ENCODE measurements around the gene SFXN1. TPM values are rescaled to one million over a fixed set of nuclear protein-coding genes. Genes with fewer than 3 reads are reported as not detected.

Gene SFXN1
- total RNA-seq, 1 donor from 2014 or later = 49.9 TPM

- TF ChIP-seq, protein P1, sequence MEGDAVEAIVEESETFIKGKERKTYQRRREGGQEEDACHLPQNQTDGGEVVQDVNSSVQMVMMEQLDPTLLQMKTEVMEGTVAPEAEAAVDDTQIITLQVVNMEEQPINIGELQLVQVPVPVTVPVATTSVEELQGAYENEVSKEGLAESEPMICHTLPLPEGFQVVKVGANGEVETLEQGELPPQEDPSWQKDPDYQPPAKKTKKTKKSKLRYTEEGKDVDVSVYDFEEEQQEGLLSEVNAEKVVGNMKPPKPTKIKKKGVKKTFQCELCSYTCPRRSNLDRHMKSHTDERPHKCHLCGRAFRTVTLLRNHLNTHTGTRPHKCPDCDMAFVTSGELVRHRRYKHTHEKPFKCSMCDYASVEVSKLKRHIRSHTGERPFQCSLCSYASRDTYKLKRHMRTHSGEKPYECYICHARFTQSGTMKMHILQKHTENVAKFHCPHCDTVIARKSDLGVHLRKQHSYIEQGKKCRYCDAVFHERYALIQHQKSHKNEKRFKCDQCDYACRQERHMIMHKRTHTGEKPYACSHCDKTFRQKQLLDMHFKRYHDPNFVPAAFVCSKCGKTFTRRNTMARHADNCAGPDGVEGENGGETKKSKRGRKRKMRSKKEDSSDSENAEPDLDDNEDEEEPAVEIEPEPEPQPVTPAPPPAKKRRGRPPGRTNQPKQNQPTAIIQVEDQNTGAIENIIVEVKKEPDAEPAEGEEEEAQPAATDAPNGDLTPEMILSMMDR (conservative IDR thresholded peaks at IDR 0.05; ENCODE audit: low read depth, low read length) = no peak
- no peak for DNase-seq (ENCODE audit: low read depth)
- no peak overlapping the region for H3K4me3 ChIP-seq (ENCODE audit: low read depth, low read length)
Observed at GRCh38 chr5:175516933-175517823, 38.8 kb downstream of the SFXN1 start.

GRCh38 chr5:175517824-175518450, 39.6 kb downstream of the SFXN1 start:
- DNase-seq (ENCODE audit: low read depth) = no peak
- TF ChIP-seq, protein P1 (conservative IDR thresholded peaks at IDR 0.05; ENCODE audit: low read depth, low read length) = no peak
- H3K4me3 ChIP-seq (ENCODE audit: low read depth, low read length) = no peak overlapping the region

DNA sequence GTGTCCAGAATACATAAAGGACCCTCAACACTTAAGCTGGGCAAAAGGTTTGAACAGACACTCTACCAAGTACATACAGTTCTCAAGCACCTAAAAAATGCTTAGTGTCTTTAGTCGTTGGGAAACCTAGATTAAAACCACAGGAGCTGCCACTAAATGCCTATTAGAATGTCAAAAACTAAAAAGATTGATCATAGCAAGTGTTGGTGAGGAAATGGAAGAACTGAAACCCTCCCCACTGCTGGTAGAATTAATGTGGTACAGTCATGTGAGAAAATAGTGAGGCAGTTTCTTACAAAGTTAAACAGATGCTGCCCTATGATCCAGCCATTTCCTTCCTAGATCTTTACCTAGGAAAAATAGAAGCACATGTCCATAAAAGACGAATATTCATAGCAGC, 40.6 kb downstream of the SFXN1 start:
- no peak overlapping the region for H3K4me3 ChIP-seq (ENCODE audit: low read depth, low read length)
- TF ChIP-seq, protein P1 (conservative IDR thresholded peaks at IDR 0.05; ENCODE audit: low read depth, low read length) = no peak
- DNase-seq (ENCODE audit: low read depth) = no peak

GRCh38 chr5:175520321-175520720, 42.0 kb downstream of the SFXN1 start:
- TF ChIP-seq, protein P1 (conservative IDR thresholded peaks at IDR 0.05; ENCODE audit: low read depth, low read length) = no peak
- DNase-seq (ENCODE audit: low read depth) = no peak

DNA sequence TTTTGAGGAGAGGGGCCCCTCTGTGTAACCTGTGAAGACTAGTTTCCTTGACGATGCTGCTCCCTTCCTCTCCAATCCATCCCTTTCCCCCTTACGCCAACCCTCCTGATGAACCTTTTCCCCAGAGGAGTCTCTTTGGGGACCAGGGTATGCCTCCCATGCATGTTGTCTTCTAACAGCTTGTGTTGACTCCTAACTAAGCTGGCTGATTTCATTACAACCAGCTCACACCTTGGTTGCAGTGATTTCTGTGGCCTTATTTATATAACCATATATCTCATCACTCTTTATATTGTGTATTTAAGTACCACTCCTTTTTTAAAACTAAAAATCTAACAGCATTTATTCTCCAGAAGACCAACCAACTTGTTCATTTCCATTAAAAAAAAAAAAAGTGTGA, 42.5 kb downstream of the SFXN1 start:
- no peak overlapping the region for H3K4me3 ChIP-seq (ENCODE audit: low read depth, low read length)
- no peak for DNase-seq (ENCODE audit: low read depth)
- TF ChIP-seq, protein P1 (conservative IDR thresholded peaks at IDR 0.05; ENCODE audit: low read depth, low read length) = no peak

More at GRCh38 chr5:175520321-175520720, 42.0 kb downstream of the SFXN1 start:
- no peak overlapping the region for H3K4me3 ChIP-seq (ENCODE audit: low read depth, low read length)

DNA sequence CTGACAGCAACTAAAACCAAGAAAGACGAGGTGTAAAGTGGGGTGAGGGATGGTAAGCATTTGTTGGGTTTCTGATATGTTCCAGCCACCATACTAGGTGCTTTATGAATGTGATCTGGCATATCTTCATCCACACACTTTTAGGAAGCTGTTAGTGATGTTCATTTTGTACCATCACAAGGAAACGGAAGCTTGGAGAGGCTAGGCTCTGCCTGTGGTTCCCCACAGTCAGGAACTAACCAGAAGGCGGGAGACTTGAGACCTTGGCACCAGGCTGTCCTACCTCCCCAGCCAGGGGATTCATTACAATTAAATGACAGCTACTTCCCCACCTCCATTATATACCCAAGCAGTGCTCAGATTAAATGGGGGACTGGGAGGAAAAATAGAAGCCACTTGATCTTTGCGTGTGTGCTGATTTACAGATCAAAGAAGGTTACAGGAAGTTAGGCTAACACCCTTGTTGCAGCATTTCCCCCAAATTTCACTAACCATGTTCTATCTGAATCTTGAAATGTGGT, 43.0 kb downstream of the SFXN1 start:
- no peak for DNase-seq (ENCODE audit: low read depth)
- no peak overlapping the region for H3K4me3 ChIP-seq (ENCODE audit: low read depth, low read length)
- TF ChIP-seq, protein P1 (conservative IDR thresholded peaks at IDR 0.05; ENCODE audit: low read depth, low read length) = no peak
